Smooth muscle cell (in vitro differentiated cells): ENCODE data around the gene PRXL2B. TPM values are rescaled to one million over a fixed set of nuclear protein-coding genes. Genes with fewer than 3 reads are reported as not detected.

ENCODE experiments used
- DNase-seq: peaks from one replicate; lab custom pipeline; 2025; ENCODE audit not compliant: unreplicated experiment; lab: John Stamatoyannopoulos, UW
- H2AFZ ChIP-seq: fragments of 200-600 bp; sonication (generic); 2 replicates; pipeline ENCODE4 v1.6.0; 2016; ENCODE audit warnings: antibody characterized with exemption, low read depth, mild to moderate bottlenecking
- H3F3A ChIP-seq: fragments of 200-600 bp; sonication (generic); 2 replicates; pipeline ENCODE4 v1.6.0; 2017; ENCODE audit warnings: antibody characterized with exemption, low read depth
- H3K27ac ChIP-seq: fragments of 200-600 bp; sonication (generic); 2 replicates; pipeline ENCODE4 v1.5.1; 2016; ENCODE audit warnings: low read depth, mild to moderate bottlenecking
- H3K27me3 ChIP-seq: fragments of 200-600 bp; sonication (generic); 2 replicates; pipeline ENCODE4 v1.6.1; 2016; ENCODE audit warnings: low read depth, mild to moderate bottlenecking
- H3K36me3 ChIP-seq: fragments of 200-600 bp; sonication (generic); 2 replicates; pipeline ENCODE4 v1.5.1; 2016; ENCODE audit warnings: low read depth
- H3K4me1 ChIP-seq: fragments of 200-600 bp; sonication (generic); 2 replicates; pipeline ENCODE4 v1.5.1; 2016; ENCODE audit warnings: low read depth
- H3K4me2 ChIP-seq: fragments of 200-600 bp; sonication (generic); 2 replicates; pipeline ENCODE4 v1.6.0; 2016; ENCODE audit warnings: mild to moderate bottlenecking
- H3K4me3 ChIP-seq: fragments of 200-600 bp; sonication (generic); 2 replicates; pipeline ENCODE4 v1.5.1; 2016; ENCODE audit warnings: mild to moderate bottlenecking
- H3K79me2 ChIP-seq: fragments of 200-600 bp; sonication (generic); 2 replicates; pipeline ENCODE4 v1.6.0; 2016; ENCODE audit warnings: low read depth, mild to moderate bottlenecking
- H3K9ac ChIP-seq: fragments of 200-600 bp; sonication (generic); 2 replicates; pipeline ENCODE4 v1.6.0; 2016; ENCODE audit warnings: low read depth
- H3K9me3 ChIP-seq: fragments of 200-600 bp; sonication (generic); replicated peaks from 2 replicates; pipeline ENCODE4 v1.5.1; 2016; ENCODE audit warnings: low read depth
- H4K20me1 ChIP-seq: fragments of 200-600 bp; sonication (generic); 2 replicates; pipeline ENCODE4 v1.6.0; 2016; ENCODE audit warnings: low read depth
- WGBS: methylation state at CpG from one replicate; pipeline ENCODE4 v1.1.7; 2016; ENCODE audit warnings: low lambda C conversion rate; 5-methylcytosine and 5-hydroxymethylcytosine counted together
- polyA plus RNA-seq: library from polyadenylated mRNA; unstranded; fragments of >200 nt; fragmentation: Nextera tagmentation; extraction: Ambion mirVana; gene quantifications from 2 replicates; pipeline ENCODE4 v1.2.1, GENCODE V29; 2016
- total RNA-seq: library from RNA; depleted of rRNA; stranded (reverse); fragments of >200 nt; gene quantifications from 2 replicates; pipeline ENCODE4 v1.2.3, GENCODE V29; 2014
- TF ChIP-seq, protein P1 (sequence below): fragments of 200-600 bp; sonication (generic); IDR thresholded peaks from 2 replicates; pipeline ENCODE4 v1.5.1; 2017; ENCODE audit warnings: borderline replicate concordance, mild to moderate bottlenecking, antibody characterized with exemption; ENCODE audit not compliant: insufficient read depth, poor library complexity, severe bottlenecking

Gene PRXL2B
- total and polyA plus RNA-seq, 2 experiments from 2014 or later: 18.4 to 27.4 TPM

DNA sequence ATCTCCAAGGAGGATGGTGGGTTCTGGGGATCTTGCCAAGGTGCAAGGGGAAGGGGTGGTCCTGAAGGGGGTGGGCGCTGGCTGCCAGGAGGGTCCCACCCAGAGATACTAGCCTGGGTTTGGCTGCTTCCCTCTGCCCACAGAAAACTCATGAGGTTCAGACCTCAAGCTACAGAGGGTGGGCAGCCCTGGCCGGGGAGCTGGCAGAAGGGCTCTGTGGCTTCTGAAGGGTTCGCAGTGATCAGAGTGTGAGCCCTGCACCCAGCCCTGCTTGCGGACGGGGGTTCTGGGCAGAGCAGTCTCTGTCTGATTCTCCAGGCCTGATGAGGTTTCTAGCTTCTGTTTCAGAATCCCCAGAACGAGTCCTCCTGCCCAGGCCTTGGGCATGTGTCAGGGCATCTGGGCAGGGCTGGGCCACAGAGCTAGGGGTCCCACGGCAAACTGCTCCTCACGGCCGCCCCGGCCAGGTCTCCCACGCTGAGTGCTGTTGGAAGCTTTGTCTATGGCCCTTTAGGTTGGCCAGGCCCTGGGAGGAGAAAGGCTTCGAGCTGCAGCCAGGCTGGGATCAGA is 46.9 kb downstream of the PRXL2B start:
- no peak overlapping the region for H2AFZ ChIP-seq
- no peaks in the 10 kb centered on the region for H3K9me3 ChIP-seq
- no peak overlapping the region for H3K4me3 ChIP-seq
- H3K4me1 ChIP-seq: no peaks in the 10 kb centered on the region
- 90% methylated on average over 12 of the region's 12 CpGs for WGBS
- H3F3A ChIP-seq: no peaks in the 10 kb centered on the region
- no peaks in the 10 kb centered on the region for H3K79me2 ChIP-seq
- H3K27ac ChIP-seq: no peak overlapping the region
- no peak overlapping the region for H3K4me2 ChIP-seq
- H3K27me3 ChIP-seq: peaks cover 20% of the 10 kb centered on the region
- H3K9ac ChIP-seq: no peak overlapping the region
- TF ChIP-seq, protein P1, sequence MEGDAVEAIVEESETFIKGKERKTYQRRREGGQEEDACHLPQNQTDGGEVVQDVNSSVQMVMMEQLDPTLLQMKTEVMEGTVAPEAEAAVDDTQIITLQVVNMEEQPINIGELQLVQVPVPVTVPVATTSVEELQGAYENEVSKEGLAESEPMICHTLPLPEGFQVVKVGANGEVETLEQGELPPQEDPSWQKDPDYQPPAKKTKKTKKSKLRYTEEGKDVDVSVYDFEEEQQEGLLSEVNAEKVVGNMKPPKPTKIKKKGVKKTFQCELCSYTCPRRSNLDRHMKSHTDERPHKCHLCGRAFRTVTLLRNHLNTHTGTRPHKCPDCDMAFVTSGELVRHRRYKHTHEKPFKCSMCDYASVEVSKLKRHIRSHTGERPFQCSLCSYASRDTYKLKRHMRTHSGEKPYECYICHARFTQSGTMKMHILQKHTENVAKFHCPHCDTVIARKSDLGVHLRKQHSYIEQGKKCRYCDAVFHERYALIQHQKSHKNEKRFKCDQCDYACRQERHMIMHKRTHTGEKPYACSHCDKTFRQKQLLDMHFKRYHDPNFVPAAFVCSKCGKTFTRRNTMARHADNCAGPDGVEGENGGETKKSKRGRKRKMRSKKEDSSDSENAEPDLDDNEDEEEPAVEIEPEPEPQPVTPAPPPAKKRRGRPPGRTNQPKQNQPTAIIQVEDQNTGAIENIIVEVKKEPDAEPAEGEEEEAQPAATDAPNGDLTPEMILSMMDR: no peak
- no peak for DNase-seq
- no peaks in the 10 kb centered on the region for H4K20me1 ChIP-seq
- H3K36me3 ChIP-seq: no peaks in the 10 kb centered on the region

DNA sequence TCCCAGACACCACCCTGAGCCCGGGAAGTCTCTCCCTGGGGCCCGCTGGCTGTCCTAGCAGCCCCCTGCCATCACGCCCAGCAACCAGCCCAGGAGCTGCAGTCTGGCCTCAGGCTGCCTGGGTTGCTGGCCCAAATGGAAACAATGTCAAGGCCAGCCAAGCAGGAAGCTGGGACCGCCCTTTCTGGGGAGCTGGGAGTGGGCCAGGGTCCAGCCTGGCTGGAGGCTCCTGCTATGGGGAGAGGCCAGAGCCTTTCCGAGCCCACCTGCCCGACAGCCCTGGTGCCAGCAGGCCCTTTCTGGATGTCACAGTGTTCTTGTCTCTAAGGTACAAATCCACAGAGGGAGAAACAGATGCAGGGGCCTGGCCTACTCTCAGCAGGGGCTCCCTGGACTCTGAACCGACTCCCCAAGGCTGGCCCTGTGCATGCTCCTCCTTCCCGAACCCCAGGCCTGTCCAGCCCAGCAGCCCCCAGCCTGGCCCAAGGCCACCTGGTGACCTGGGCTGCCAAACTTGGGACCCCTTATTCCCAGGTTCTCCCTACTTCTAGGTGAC is 47.4 kb downstream of the PRXL2B start:
- Histone ChIP-seq H3K4me2 (no peak overlapping the region), H3K79me2 (no peaks in the 10 kb centered on the region), H3K9ac (no peak overlapping the region), H3K9me3 (no peaks in the 10 kb centered on the region), H3K27me3 (peaks cover 15% of the 10 kb centered on the region), H4K20me1 (no peaks in the 10 kb centered on the region), H3K36me3 (no peaks in the 10 kb centered on the region), H3K4me1 (no peaks in the 10 kb centered on the region), H3K4me3 (no peak overlapping the region), H3F3A (no peaks in the 10 kb centered on the region), H3K27ac (no peak overlapping the region), H2AFZ (no peak overlapping the region)
- DNase-seq: no peak
- TF ChIP-seq, protein P1: no peak
- 87% methylated on average over 8 of the region's 8 CpGs for WGBS

DNA sequence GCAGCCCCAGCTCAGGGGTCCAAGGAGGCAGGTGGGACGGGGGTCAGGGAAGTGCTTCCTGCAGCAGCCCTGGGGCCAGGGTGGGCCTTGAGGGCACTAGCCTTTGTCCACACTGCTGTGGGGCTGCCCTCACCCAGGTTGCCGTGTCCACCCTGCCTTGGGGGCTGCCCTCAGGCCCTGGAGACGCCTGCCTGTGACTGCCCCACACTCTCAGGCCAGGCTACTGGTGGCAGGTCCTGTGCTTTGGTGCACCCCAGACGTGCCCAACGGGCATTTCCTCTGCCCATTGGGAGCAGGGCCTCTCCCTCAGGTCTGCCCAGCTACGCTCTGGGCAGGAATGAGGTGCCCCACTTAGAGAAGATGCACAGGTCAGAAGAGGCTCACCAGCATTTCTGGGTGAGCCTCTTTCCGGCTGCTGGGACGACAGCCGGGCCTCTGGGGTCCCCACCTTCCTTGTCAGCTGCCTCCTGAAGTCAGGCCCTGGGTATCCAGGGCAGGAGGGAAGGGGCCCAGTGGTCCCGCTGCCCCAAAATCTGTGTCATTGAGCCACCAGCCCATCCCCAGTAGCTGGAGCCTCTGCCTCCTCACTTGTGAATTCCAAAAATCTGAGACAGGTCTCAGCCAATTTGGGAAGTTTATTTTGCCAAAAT is 48.9 kb downstream of the PRXL2B start:
- H3K27me3 ChIP-seq: no peaks in the 10 kb centered on the region
- WGBS: 82% methylated on average over 10 of the region's 10 CpGs

More for the DNA sequence above, 48.9 kb downstream of the PRXL2B start:
- TF ChIP-seq, protein P1: no peak
- Histone ChIP-seq H3K4me3 (no peak overlapping the region), H3F3A (no peaks in the 10 kb centered on the region), H3K27ac (no peak overlapping the region), H3K4me1 (no peaks in the 10 kb centered on the region), H4K20me1 (no peaks in the 10 kb centered on the region), H3K79me2 (no peaks in the 10 kb centered on the region), H3K9me3 (no peaks in the 10 kb centered on the region), H3K36me3 (no peaks in the 10 kb centered on the region), H3K4me2 (no peak overlapping the region), H3K9ac (no peak overlapping the region), H2AFZ (no peak overlapping the region)
- DNase-seq: no peak
